ENCODE data around the gene PSMD3. TPM values are rescaled to one million over a fixed set of nuclear protein-coding genes. Genes with fewer than 3 reads are reported as not detected.

Gene PSMD3
- total and polyA plus RNA-seq, 2 of the 4 experiments (the other 2 are of a cell fraction): 123 to 155 TPM

DNA sequence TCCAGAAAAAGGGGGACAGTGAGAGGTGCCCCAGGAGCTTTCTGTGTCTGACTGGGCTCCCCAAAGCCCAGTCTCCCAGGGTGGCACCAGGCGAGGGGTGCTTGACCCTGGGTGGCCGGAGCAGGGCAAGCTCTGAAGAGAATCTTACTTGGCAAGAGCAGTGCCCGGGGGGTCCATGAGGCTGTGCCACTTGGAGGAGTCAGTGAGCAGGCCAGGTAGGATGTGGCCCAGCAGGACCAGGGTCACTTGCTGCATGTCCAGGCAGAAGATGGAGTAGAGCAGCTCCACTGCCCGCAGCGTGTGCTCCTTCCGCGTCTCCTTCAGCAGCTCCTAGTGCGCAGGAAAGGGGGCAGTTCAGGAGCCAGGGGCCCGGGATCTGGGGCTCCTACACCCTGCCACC lies 41.9 kb downstream of the PSMD3 start:
- Histone ChIP-seq H4K91ac (ENCODE audit: insufficient read depth, low read depth, low read length) (no peak overlapping the region), H2AK5ac (ENCODE audit: low read depth, low read length) (no peak overlapping the region), H2AK9ac (replicated peaks; ENCODE audit: low read depth, low read length, poor library complexity) (no peak overlapping the region), H2BK15ac (ENCODE audit: low read depth, low read length) (no peak overlapping the region), H4K8ac (ENCODE audit: low read depth in 2 of 2, low read length in 2 of 2) (no peak overlapping the region), H3K4me3 (ENCODE audit: insufficient read depth, low read depth, low read length) (no peak overlapping the region), H3K14ac (replicated peaks; ENCODE audit: low read depth, low read length) (no peak overlapping the region), H2BK5ac (ENCODE audit: low read depth, low read length, poor library complexity, severe bottlenecking) (no peak overlapping the region), H2BK120ac (ENCODE audit: low read depth, low read length) (no peak overlapping the region), H4K20me1 (ENCODE audit: insufficient read depth, low read length) (no peaks in the 10 kb centered on the region), H3K9me3 (ENCODE audit: control insufficient read depth, insufficient read depth, low read length) (no peaks in the 10 kb centered on the region), H3K27ac (ENCODE audit: insufficient read depth, low read length) (no peak overlapping the region), H4K5ac (ENCODE audit: low read depth, low read length) (no peak overlapping the region), H3K18ac (ENCODE audit: low read depth, low read length) (no peak overlapping the region), H3K4ac (ENCODE audit: low read depth, low read length) (no peak overlapping the region), H3K27me3 (ENCODE audit: control insufficient read depth, insufficient read depth, low read length) (no peaks in the 10 kb centered on the region), H3K4me2 (ENCODE audit: low read depth, low read length) (no peak overlapping the region), H3K36me3 (ENCODE audit: control insufficient read depth, insufficient read depth, low read length) (peaks cover 36% of the 10 kb centered on the region), H2BK20ac (ENCODE audit: low read depth, low read length) (no peak overlapping the region), H3K56ac (ENCODE audit: extremely low read depth, insufficient read depth, low read length) (no peak overlapping the region), H3K9me1 (ENCODE audit: insufficient read depth, low read length) (peaks cover 2% of the 10 kb centered on the region; the same call in 1 of the 2 replicates), H3K79me1 (ENCODE audit: low read depth in 1 of 2, low read length in 2 of 2) (0 out of 4 replicates have a peak, but pooled peaks cover 0 to 6% of the 10 kb centered on the region in 2 experiments), H2AFZ (replicated peaks; ENCODE audit: low read length, poor library complexity) (no peak overlapping the region), H3K9ac (ENCODE audit: low read depth, low read length) (no peak overlapping the region), H3K23ac (ENCODE audit: low read depth, low read length) (no peak overlapping the region), H3K4me1 (ENCODE audit: control insufficient read depth, insufficient read depth, low read length) (peaks cover 36% of the 10 kb centered on the region)
- 96% methylated on average over 3 of the region's 9 CpGs; no CpG with 5 or more reads in 1 of the 2 experiments for WGBS, 2 experiments (ENCODE audit: extremely low coverage in 2 of 2, insufficient read length in 1 of 2)
- intact Hi-C loops (cut with micrococcal nuclease) (no loop called here), dilution Hi-C loops (cut with HindIII; ENCODE audit: low sequenced_read_pairs, unreplicated experiment) (no loop called here), in situ Hi-C loops (cut with MboI; ENCODE audit: low sequenced_read_pairs) (loop anchor here (10.0 kb wide), 1 partner anchor 262 kb away; the partner anchor contains the start of gene CDC6)
- CTCF ChIA-PET: interaction anchor here (0.6 to 1.5 kb wide), 3 partner anchors 9 to 182 kb away, joined by 3 to 5 read pairs (median 4); no protein-coding TSS in a partner anchor
- POLR2A ChIA-PET (ENCODE audit: unreplicated experiment): no interaction called here
- no TSS peak for BruUV-seq (replicated peaks)
- ATAC-seq (ENCODE audit: low read depth) (no peak), DNase-seq (no peak)
- TF ChIP-seq CTCF (conservative IDR thresholded peaks at IDR 0.05; ENCODE audit: low read depth, low read length) (no peak), NFE2L2 (IDR thresholded peaks at IDR 0.05; ENCODE audit: low read depth, low read length) (no peak), POLR2A (IDR thresholded peaks at IDR 0.05; ENCODE audit: low read depth, low read length) (no peak), RCOR1 (IDR thresholded peaks at IDR 0.05; ENCODE audit: insufficient replicate concordance, low read length) (no peak), MAZ (IDR thresholded peaks at IDR 0.05; ENCODE audit: borderline replicate concordance, low read depth, low read length) (no peak), RAD21 (IDR thresholded peaks at IDR 0.05; ENCODE audit: low read length) (no peak), MXI1 (IDR thresholded peaks at IDR 0.05; ENCODE audit: borderline replicate concordance, low read depth, low read length) (no peak)
